IPS-20b (cell line): ENCODE measurements around the gene RASGRF2.

Source experiments
- H3K27ac ChIP-seq: one replicate; pipeline ENCODE4 v1.5.1; 2013; ENCODE audit warnings: low read length
- H3K27me3 ChIP-seq: 2 replicates; pipeline ENCODE4 v1.6.1; 2013; ENCODE audit warnings: mild to moderate bottlenecking, low read length, inconsistent platforms; ENCODE audit not compliant: insufficient read depth
- H3K36me3 ChIP-seq: 2 replicates; pipeline ENCODE4 v1.6.1; 2013; ENCODE audit warnings: low read depth, mild to moderate bottlenecking, inconsistent platforms, low read length, moderate library complexity; ENCODE audit not compliant: insufficient read depth
- H3K4me1 ChIP-seq: 2 replicates; pipeline ENCODE4 v1.6.1; 2013; ENCODE audit warnings: mild to moderate bottlenecking, control low read depth, inconsistent platforms, low read length, moderate library complexity; ENCODE audit not compliant: insufficient read depth
- H3K4me3 ChIP-seq: 2 replicates; pipeline ENCODE4 v1.5.1; 2013; ENCODE audit warnings: mild to moderate bottlenecking, low read length, inconsistent platforms
- H3K9ac ChIP-seq: 2 replicates; pipeline ENCODE4 v1.6.1; 2013; ENCODE audit warnings: low read depth, mild to moderate bottlenecking, inconsistent platforms, low read length, moderate library complexity
- H3K9me3 ChIP-seq: 2 replicates; pipeline ENCODE4 v1.6.1; 2013; ENCODE audit warnings: mild to moderate bottlenecking, low read depth, low read length, inconsistent platforms; ENCODE audit not compliant: insufficient read depth

The RASGRF2 gene

DNA sequence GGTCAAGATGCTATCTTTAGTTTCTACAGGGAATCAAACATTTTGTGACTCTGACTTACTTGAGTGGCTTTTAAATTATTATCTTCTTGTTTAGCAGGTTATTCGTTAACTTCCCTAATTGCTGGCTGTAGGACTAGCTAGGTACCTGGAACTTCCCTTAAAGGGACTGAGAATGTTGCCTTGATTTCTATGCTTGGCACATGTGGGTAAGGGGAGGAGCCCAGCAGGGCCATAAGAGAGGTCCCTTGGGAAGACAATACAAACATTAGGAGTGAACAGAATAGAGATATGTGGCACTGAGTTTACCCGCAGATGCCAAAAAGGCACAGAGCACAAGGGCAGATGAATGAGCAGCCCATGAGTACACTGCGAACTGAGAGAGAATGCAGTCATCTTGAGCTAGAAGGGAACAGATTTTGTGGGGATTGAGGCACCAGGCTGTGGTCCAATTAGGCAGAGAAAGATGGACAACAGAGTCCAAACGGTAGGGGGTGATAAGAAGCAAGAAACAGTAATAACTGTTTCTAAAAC lies 282.8 kb downstream of the RASGRF2 start:
- Histone ChIP-seq H3K4me3 (no peak overlapping the region), H3K36me3 (peaks cover 6% of the 10 kb centered on the region; the same call in 1 of the 2 replicates), H3K27ac (no peak overlapping the region), H3K9ac (no peak overlapping the region), H3K27me3 (no peaks in the 10 kb centered on the region), H3K4me1 (peaks cover 10% of the 10 kb centered on the region; the same call in 1 of the 2 replicates), H3K9me3 (no peaks in the 10 kb centered on the region)

DNA sequence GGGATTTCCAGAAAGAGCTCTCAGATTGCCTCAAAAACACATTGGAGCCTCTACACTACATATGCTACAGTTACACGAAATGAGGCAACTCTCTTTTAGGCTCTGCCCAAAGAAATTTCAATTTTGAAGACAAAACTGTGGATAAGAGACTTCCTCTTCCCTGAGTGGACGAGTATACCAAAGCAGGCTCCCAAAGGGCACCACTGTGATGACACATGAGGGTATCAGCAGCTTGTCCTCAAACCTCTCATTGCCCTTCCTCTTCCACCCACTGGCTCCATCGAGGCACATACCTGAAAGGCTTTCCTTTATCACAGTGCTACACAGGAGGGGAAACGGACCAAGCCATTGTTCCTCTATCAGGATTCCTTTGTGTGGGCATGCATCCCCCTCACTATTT lies 284.3 kb downstream of the RASGRF2 start:
- Histone ChIP-seq H3K4me1 (peaks cover 14% of the 10 kb centered on the region; the same call in 1 of the 2 replicates), H3K9me3 (no peaks in the 10 kb centered on the region), H3K9ac (no peak overlapping the region), H3K27me3 (no peaks in the 10 kb centered on the region), H3K4me3 (no peak overlapping the region), H3K27ac (no peak overlapping the region), H3K36me3 (peaks cover 6% of the 10 kb centered on the region; the same call in 1 of the 2 replicates)

DNA sequence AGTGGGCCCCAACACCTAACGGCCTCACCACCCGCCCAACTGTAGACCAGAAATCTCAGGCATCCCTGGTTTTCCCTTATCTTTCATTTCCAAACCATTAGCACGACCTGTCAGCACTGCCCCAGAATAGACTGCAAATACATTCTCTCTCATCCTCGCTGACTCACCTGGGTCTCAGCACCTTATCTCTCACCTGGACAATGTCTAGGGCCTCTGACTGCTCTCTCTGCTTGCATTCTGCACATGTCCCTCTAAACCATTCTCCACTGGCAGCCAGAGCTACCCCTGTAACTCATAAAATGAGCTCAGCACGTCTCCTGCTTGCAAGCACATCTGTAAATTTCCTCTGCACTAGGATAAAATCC lies 285.7 kb downstream of the RASGRF2 start:
- no peaks in the 10 kb centered on the region for H3K27me3 ChIP-seq
- no peak overlapping the region for H3K4me3 ChIP-seq
- H3K9ac ChIP-seq = no peak overlapping the region
- H3K36me3 ChIP-seq = peaks cover 6% of the 10 kb centered on the region; the same call in 1 of the 2 replicates
- no peak overlapping the region for H3K27ac ChIP-seq
- no peaks in the 10 kb centered on the region for H3K9me3 ChIP-seq
- H3K4me1 ChIP-seq = peaks cover 14% of the 10 kb centered on the region; the same call in 1 of the 2 replicates

DNA sequence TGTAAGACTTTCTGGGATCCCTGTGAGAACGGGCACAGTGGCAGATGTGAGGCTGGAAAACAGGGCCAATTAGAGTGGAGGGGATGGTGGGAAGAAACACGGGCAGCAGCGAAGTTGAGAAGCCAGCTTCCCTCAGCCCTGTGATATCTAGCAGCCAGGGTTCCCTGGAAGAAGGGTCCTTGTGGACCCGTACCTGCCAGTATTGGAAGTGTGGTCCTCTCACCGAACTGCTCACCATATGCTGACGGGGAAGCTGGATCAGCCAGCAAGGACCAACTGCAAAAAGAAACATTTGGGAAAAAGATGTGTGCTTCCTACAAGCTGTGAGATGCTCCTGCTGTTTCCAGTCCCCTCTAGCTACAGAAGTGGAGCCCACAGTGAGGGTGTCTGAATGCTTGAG lies 286.5 kb downstream of the RASGRF2 start:
- peaks cover 11% of the 10 kb centered on the region; the same call in 1 of the 2 replicates for H3K4me1 ChIP-seq
- H3K27me3 ChIP-seq = no peaks in the 10 kb centered on the region
- H3K4me3 ChIP-seq = no peak overlapping the region
- no peak overlapping the region for H3K9ac ChIP-seq
- peaks cover 6% of the 10 kb centered on the region; the same call in 1 of the 2 replicates for H3K36me3 ChIP-seq
- no peak overlapping the region for H3K27ac ChIP-seq
- H3K9me3 ChIP-seq = no peaks in the 10 kb centered on the region

DNA sequence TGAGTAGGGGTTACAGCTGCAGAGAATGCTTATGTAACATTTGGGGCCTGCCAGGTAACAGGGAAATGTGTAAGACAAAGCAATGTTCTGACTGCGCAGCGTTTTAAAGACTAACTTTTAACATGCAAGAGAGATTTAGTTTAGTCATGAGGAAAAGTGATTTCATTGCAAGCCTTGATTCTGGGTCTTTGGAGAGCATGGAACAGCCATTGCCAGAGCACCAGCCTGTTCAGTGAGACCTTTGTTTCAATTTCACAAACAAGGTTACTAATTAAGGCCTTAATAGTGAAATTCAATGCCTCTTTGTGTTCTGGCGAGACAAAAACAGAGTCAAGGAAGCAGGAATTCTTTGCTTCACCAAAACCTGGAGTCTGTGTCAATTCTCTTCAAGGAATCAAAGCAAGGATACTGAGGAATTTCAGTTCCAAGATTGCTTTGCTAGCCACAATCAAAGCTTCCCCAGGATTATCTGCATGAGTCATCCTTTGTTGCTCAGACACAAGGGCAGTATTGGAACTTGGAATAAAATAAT lies 287.3 kb downstream of the RASGRF2 start:
- H3K27ac ChIP-seq = no peak overlapping the region
- peaks cover 11% of the 10 kb centered on the region; the same call in 1 of the 2 replicates for H3K4me1 ChIP-seq

DNA sequence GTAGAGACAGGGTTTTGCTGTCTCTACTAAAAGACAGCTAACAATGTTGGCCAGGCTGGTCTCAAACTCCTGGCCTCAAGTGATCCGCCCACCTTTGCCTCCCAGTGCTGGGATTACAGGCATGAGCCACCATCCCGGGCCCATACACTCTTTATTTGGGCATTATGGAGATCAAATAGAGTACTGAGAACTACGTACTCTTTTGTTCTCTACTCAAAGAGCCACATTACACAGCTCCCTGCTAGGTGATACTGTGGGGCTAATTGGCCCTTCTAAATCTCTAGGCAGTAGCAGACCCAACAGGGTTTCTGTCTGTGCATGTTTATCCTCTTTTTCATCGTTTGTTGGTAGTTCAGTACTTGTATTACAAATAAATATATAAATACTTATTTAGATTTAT lies 289.1 kb downstream of the RASGRF2 start:
- no peak overlapping the region for H3K9ac ChIP-seq
- peaks cover 11% of the 10 kb centered on the region; the same call in 1 of the 2 replicates for H3K4me1 ChIP-seq
- H3K4me3 ChIP-seq = no peak overlapping the region
- no peaks in the 10 kb centered on the region for H3K27me3 ChIP-seq
- H3K9me3 ChIP-seq = no peaks in the 10 kb centered on the region
- H3K27ac ChIP-seq = no peak overlapping the region
- H3K36me3 ChIP-seq = peaks cover 6% of the 10 kb centered on the region; the same call in 1 of the 2 replicates

More for the DNA sequence above, 287.3 kb downstream of the RASGRF2 start:
- H3K4me3 ChIP-seq = no peak overlapping the region
- no peaks in the 10 kb centered on the region for H3K27me3 ChIP-seq
- H3K9ac ChIP-seq = peak overlapping the region; percentile 45
- H3K9me3 ChIP-seq = no peaks in the 10 kb centered on the region
- H3K36me3 ChIP-seq = peaks cover 6% of the 10 kb centered on the region; the same call in 1 of the 2 replicates

DNA sequence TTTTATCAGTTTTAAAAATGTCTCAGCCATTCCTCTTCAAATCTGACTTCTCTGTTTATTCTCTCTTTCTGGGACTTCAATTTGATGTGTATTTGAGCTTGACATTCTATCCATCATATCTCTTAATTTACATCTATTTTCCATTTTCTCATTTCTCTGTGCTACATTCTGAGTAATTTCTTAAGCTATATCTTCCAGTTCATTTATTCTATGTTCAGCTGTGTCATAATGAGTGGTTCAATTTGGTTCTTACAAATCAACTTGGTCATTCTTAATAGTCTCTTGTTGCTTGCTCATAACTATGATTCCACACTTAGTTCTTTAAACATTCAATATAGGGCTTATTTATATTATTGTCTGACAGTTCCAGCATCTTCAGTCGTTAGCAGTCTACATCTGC lies 289.8 kb downstream of the RASGRF2 start:
- no peak overlapping the region for H3K27ac ChIP-seq
- no peaks in the 10 kb centered on the region for H3K9me3 ChIP-seq
- peaks cover 4% of the 10 kb centered on the region; the same call in 1 of the 2 replicates for H3K36me3 ChIP-seq
- H3K4me1 ChIP-seq = peaks cover 11% of the 10 kb centered on the region; the same call in 1 of the 2 replicates
- no peak overlapping the region for H3K9ac ChIP-seq
- H3K27me3 ChIP-seq = no peaks in the 10 kb centered on the region
- H3K4me3 ChIP-seq = no peak overlapping the region

DNA sequence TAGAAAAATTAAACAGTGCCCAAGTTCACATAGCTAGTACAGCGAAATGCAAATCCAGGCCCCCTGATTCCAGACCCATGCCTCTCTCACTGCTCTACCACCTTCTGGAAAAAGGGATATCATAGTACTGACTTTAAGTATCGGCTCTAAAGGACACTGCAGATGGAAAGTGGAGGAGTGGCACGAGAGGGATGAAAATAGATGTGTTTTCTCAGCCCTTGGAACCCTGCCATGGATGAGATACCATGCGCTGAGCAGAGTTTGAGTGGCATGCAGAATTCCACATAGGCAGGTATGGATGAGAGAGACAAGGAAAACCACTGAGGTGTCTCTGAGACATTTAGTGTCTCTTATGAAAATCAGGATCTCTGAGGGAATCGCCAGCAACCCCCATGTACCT lies 291.8 kb downstream of the RASGRF2 start:
- no peaks in the 10 kb centered on the region; the same call in 1 of the 2 replicates for H3K36me3 ChIP-seq
- H3K27ac ChIP-seq = no peak overlapping the region
- H3K27me3 ChIP-seq = no peaks in the 10 kb centered on the region
- H3K4me1 ChIP-seq = peaks cover 11% of the 10 kb centered on the region; the same call in 1 of the 2 replicates
- no peak overlapping the region for H3K4me3 ChIP-seq
- no peak overlapping the region for H3K9ac ChIP-seq
- H3K9me3 ChIP-seq = no peaks in the 10 kb centered on the region

DNA sequence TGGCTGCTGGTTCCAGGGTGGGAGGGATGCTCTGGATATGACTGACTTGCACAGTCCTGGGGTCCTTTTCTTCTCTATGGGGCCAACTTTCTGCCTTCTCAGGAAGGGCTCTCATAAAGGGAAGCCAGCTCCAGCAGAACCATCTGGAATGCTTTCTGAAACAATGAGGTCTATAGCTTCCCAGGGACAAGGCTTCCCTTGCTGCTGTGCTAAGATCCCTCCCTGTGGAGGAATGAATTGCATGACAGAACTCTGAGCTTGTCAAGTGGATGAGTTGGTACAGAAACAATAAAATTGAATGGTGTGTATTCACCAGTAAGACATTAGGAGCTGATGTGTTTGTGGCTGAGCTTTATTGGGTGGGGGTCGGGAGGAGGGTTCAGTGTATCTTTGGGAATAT lies 292.7 kb downstream of the RASGRF2 start:
- Histone ChIP-seq H3K27ac (no peak overlapping the region), H3K9me3 (no peaks in the 10 kb centered on the region), H3K27me3 (no peaks in the 10 kb centered on the region), H3K4me3 (no peak overlapping the region), H3K36me3 (no peaks in the 10 kb centered on the region; the same call in 1 of the 2 replicates), H3K9ac (no peak overlapping the region), H3K4me1 (peaks cover 4% of the 10 kb centered on the region; the same call in 1 of the 2 replicates)

DNA sequence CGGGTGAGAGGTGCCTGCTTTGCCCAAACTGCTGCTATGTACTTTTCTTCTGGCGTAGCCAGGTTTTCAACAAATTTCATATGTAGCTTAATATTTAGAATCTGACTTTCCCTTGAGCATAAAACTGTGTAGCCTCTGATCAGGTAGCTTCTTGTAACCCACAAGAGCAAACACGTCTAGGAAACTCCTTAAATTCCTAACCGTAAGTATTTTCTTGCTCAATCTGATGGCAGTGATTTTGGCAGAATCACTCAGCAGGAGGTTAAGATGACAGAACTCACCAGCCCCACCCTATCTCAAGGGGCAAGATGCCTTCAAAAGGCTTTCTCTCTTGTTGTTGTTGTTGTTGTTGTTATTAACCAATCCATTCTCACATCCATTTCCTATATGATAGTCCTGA lies 293.7 kb downstream of the RASGRF2 start:
- Histone ChIP-seq H3K4me3 (no peak overlapping the region), H3K9ac (no peak overlapping the region), H3K4me1 (no peaks in the 10 kb centered on the region), H3K36me3 (no peaks in the 10 kb centered on the region; the same call in 1 of the 2 replicates), H3K27me3 (no peaks in the 10 kb centered on the region), H3K9me3 (no peaks in the 10 kb centered on the region), H3K27ac (no peak overlapping the region)

DNA sequence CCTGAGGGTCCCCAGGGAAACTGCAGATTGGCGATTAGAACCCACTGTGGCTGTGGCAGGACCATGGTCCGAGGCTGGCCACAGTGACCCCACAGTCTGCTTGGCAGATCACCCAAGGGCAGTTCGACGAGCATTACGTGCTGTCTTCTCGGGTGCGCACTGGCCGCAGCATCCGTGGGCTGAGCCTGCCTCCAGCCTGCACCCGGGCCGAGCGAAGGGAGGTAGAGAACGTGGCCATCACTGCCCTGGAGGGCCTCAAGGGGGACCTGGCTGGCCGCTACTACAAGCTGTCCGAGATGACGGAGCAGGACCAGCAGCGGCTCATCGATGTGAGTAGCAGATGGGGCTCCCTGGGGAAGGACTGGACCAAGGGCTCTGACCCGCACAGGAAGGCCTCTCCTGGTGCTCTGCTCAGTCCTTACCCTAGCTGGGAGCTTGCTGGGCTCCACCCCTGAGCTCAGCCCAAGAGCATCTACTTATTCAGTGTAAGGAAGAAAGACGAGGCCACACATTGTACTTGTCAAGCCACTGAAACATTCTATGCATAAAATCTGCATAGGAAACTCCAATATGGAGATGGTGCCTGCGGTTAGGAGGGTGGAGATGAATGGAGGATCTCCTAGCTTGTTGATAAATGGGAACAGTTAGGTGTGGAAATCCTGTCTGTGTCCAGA lies 294.9 kb downstream of the RASGRF2 start:
- Histone ChIP-seq H3K4me3 (no peak overlapping the region), H3K9ac (no peak overlapping the region), H3K27me3 (no peaks in the 10 kb centered on the region), H3K9me3 (no peaks in the 10 kb centered on the region), H3K27ac (no peak overlapping the region), H3K4me1 (no peaks in the 10 kb centered on the region), H3K36me3 (no peaks in the 10 kb centered on the region; the same call in 1 of the 2 replicates)

DNA sequence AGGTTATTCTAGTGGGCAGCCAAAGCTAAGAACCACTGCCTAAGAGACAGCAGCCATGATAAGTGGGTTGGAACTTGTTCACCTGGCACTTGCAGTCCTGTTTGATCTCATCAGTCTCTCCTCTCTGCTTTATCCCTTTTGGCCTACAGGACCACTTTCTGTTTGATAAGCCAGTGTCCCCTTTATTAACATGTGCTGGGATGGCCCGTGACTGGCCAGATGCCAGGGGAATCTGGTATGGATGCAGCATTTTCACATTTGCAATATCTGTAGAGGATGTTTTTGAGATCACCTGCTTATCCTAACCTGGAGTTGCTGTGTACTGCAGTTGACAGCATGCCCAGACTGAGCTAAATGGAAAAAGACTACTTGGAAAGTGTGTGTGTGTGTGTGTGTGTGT lies 296.6 kb downstream of the RASGRF2 start:
- Histone ChIP-seq H3K9ac (no peak overlapping the region), H3K9me3 (no peaks in the 10 kb centered on the region), H3K27me3 (no peaks in the 10 kb centered on the region), H3K4me1 (no peaks in the 10 kb centered on the region), H3K36me3 (no peaks in the 10 kb centered on the region), H3K4me3 (no peak overlapping the region), H3K27ac (no peak overlapping the region)
